HEK293 (cell line): Measurements from ENCODE around the gene PDGFA.
A peak's percentile ranks its signal among the peaks of the same experiment; 100 is the strongest.

Experiments used
- CTCF ChIA-PET: fragments of 350-600 bp; formaldehyde crosslinking; extraction: SDS; loops from one replicate; lab custom pipeline; 2021; ENCODE audit warnings: antibody characterized with exemption; lab: Yijun Ruan, JAX
- POLR2A ChIA-PET: fragments of 300-600 bp; formaldehyde crosslinking; extraction: SDS; loops from one replicate; lab custom pipeline; 2020; ENCODE audit warnings: antibody characterized with exemption, inconsistent platforms; lab: Yijun Ruan, JAX
- H3K27ac ChIP-seq: fragments of 200-500 bp; sonication (Bioruptor generic); 2 replicates; pipeline ENCODE4 v1.5.1; 2014; ENCODE audit warnings: low read depth, low read length, control low read depth, inconsistent platforms; ENCODE audit errors: extremely low read depth
- H3K36me3 ChIP-seq, 2 experiments: fragments of 200-500 bp in 1 of 2; sonication (Bioruptor generic) in 1 of 2; 1 replicate in 1 of 2; 2 replicates in 1 of 2; pipeline ENCODE4 v1.5.1; 2014 to 2017; ENCODE audit warnings: inconsistent platforms in 2 of 2, low read length in 2 of 2; ENCODE audit not compliant: control insufficient read depth in 2 of 2, insufficient read depth in 1 of 2
- H3K4me1 ChIP-seq: fragments of 200-500 bp; sonication (Bioruptor generic); 2 replicates; pipeline ENCODE4 v1.5.1; 2014; ENCODE audit warnings: mild to moderate bottlenecking, low read length, inconsistent platforms; ENCODE audit not compliant: control insufficient read depth, insufficient read depth
- H3K4me3 ChIP-seq: 2 replicates; pipeline ENCODE4 v1.5.1; 2011; ENCODE audit warnings: low read depth, mild to moderate bottlenecking, control low read depth, low read length, moderate library complexity
- H3K9me3 ChIP-seq: fragments of 200-500 bp; sonication (Bioruptor generic); 2 replicates; pipeline ENCODE4 v1.5.1; 2014; ENCODE audit warnings: low read depth, low read length, inconsistent platforms; ENCODE audit not compliant: control insufficient read depth, insufficient read depth
- AEBP2 ChIP-seq: fragments of 450-650 bp; formaldehyde crosslinking; IDR thresholded peaks from 2 replicates; pipeline ENCODE4 v1.5.1; 2016; ENCODE audit warnings: missing biosample characterization, missing genetic modification characterization, borderline replicate concordance
- EGR2 ChIP-seq: fragments of 450-650 bp; formaldehyde crosslinking; IDR thresholded peaks from 2 replicates; pipeline ENCODE4 v1.5.1; 2016; ENCODE audit warnings: low read depth, missing biosample characterization, missing genetic modification characterization
- GLIS1 ChIP-seq: fragments of 450-650 bp; formaldehyde crosslinking; IDR thresholded peaks from 2 replicates; pipeline ENCODE4 v1.5.1; 2016; ENCODE audit warnings: missing biosample characterization, missing genetic modification characterization
- HOXD13 ChIP-seq: sonication (generic); formaldehyde crosslinking; IDR thresholded peaks from 2 replicates; pipeline ENCODE4 v1.8.0; 2022; ENCODE audit warnings: missing genetic modification reagents, borderline replicate concordance
- IKZF3 ChIP-seq: fragments of 450-650 bp; IDR thresholded peaks from 2 replicates; pipeline ENCODE4 v1.5.0; 2018; ENCODE audit warnings: missing biosample characterization, mild to moderate bottlenecking, missing genetic modification characterization, moderate library complexity
- KLF1 ChIP-seq: fragments of 450-650 bp; formaldehyde crosslinking; IDR thresholded peaks from 2 replicates; pipeline ENCODE4 v1.5.1; 2016; ENCODE audit warnings: missing biosample characterization, missing genetic modification characterization
- KLF9 ChIP-seq: fragments of 450-650 bp; formaldehyde crosslinking; IDR thresholded peaks from 2 replicates; pipeline ENCODE4 v1.5.1; 2016; ENCODE audit warnings: missing biosample characterization, missing genetic modification characterization, low read depth
- PBX3 ChIP-seq: sonication (generic); formaldehyde crosslinking; IDR thresholded peaks from 2 replicates; pipeline ENCODE4 v1.8.1; 2022; ENCODE audit warnings: mild to moderate bottlenecking, moderate library complexity, missing genetic modification reagents
- SP7 ChIP-seq: fragments of 450-650 bp; formaldehyde crosslinking; IDR thresholded peaks from 2 replicates; pipeline ENCODE4 v1.5.1; 2016; ENCODE audit warnings: missing biosample characterization, missing genetic modification characterization
- ZBTB1 ChIP-seq: fragments of 450-650 bp; formaldehyde crosslinking; IDR thresholded peaks from 2 replicates; pipeline ENCODE4 v1.5.1; 2016; ENCODE audit warnings: missing biosample characterization, missing genetic modification characterization
- ZBTB17 ChIP-seq: fragments of 450-650 bp; formaldehyde crosslinking; IDR thresholded peaks from 2 replicates; pipeline ENCODE4 v1.5.1; 2016; ENCODE audit warnings: missing biosample characterization, missing genetic modification characterization
- ZBTB48 ChIP-seq: fragments of 450-650 bp; formaldehyde crosslinking; IDR thresholded peaks from 2 replicates; pipeline ENCODE4 v1.5.1; 2016; ENCODE audit warnings: missing biosample characterization, missing genetic modification characterization
- ZFHX2 ChIP-seq: fragments of 450-650 bp; formaldehyde crosslinking; conservative IDR thresholded peaks from 2 replicates; pipeline ENCODE4 v1.5.1; 2016; ENCODE audit warnings: missing biosample characterization, missing genetic modification characterization
- ZIC2 ChIP-seq: fragments of 450-650 bp; formaldehyde crosslinking; IDR thresholded peaks from 2 replicates; pipeline ENCODE4 v1.5.1; 2016; ENCODE audit warnings: missing biosample characterization, missing genetic modification characterization
- ZNF10 ChIP-seq: fragments of 450-650 bp; formaldehyde crosslinking; IDR thresholded peaks from 2 replicates; pipeline ENCODE4 v1.5.1; 2017; ENCODE audit warnings: missing biosample characterization, missing genetic modification characterization
- ZNF121 ChIP-seq: fragments of 450-650 bp; formaldehyde crosslinking; IDR thresholded peaks from 2 replicates; pipeline ENCODE4 v1.5.1; 2016; ENCODE audit warnings: missing biosample characterization, missing genetic modification characterization
- ZNF239 ChIP-seq: fragments of 450-650 bp; formaldehyde crosslinking; IDR thresholded peaks from 2 replicates; pipeline ENCODE4 v1.5.1; 2016; ENCODE audit warnings: missing biosample characterization, missing genetic modification characterization
- ZNF394 ChIP-seq: fragments of 450-650 bp; formaldehyde crosslinking; IDR thresholded peaks from 2 replicates; pipeline ENCODE4 v1.5.1; 2016; ENCODE audit warnings: missing biosample characterization, missing genetic modification characterization, mild to moderate bottlenecking, moderate library complexity, borderline replicate concordance
- ZNF544 ChIP-seq: fragments of 450-650 bp; formaldehyde crosslinking; IDR thresholded peaks from 2 replicates; pipeline ENCODE4 v1.5.0; 2017; ENCODE audit warnings: missing biosample characterization, missing genetic modification characterization
- TF ChIP-seq, protein P1 (sequence below): fragments of 450-650 bp; formaldehyde crosslinking; IDR thresholded peaks from 2 replicates; pipeline ENCODE4 v1.5.1; 2016; ENCODE audit warnings: missing biosample characterization, missing genetic modification characterization

The PDGFA gene

GRCh38 chr7:538764-539685, 19.4 kb upstream of the PDGFA start:
- CTCF ChIA-PET, result no interaction called here
- POLR2A ChIA-PET, result interaction anchor here (0.7 to 1.3 kb wide), 5 partner anchors 9 to 20 kb away, joined by 3 to 5 read pairs (median 3); no protein-coding TSS in a partner anchor
- Histone ChIP-seq H3K36me3 (no peaks in the 10 kb centered on the region), H3K9me3 (no peaks in the 10 kb centered on the region), H3K4me1 (no peaks in the 10 kb centered on the region), H3K4me3 (no peak overlapping the region), H3K27ac (no peak overlapping the region)
- TF ChIP-seq ZNF239 (no peak), ZIC2 (peak; percentile 67), ZBTB17 (tag by site-specific recombination) (no peak), ZNF394 (tag by site-specific recombination) (no peak), ZNF544 (tag by site-specific recombination) (no peak), ZNF121 (no peak), GLIS1 (peak; percentile 8), AEBP2 (tag by site-specific recombination) (no peak), PBX3 (CRISPR knock-in tag) (no peak), ZBTB48 (peak; percentile 77; the same call in 1 of the 2 replicates), ZNF10 (tag by site-specific recombination) (no peak)
- TF ChIP-seq, protein P1, sequence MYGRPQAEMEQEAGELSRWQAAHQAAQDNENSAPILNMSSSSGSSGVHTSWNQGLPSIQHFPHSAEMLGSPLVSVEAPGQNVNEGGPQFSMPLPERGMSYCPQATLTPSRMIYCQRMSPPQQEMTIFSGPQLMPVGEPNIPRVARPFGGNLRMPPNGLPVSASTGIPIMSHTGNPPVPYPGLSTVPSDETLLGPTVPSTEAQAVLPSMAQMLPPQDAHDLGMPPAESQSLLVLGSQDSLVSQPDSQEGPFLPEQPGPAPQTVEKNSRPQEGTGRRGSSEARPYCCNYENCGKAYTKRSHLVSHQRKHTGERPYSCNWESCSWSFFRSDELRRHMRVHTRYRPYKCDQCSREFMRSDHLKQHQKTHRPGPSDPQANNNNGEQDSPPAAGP (tag by site-specific recombination), result 0 out of 2 replicates have a peak, but pooled peaks have one; percentile 15

DNA sequence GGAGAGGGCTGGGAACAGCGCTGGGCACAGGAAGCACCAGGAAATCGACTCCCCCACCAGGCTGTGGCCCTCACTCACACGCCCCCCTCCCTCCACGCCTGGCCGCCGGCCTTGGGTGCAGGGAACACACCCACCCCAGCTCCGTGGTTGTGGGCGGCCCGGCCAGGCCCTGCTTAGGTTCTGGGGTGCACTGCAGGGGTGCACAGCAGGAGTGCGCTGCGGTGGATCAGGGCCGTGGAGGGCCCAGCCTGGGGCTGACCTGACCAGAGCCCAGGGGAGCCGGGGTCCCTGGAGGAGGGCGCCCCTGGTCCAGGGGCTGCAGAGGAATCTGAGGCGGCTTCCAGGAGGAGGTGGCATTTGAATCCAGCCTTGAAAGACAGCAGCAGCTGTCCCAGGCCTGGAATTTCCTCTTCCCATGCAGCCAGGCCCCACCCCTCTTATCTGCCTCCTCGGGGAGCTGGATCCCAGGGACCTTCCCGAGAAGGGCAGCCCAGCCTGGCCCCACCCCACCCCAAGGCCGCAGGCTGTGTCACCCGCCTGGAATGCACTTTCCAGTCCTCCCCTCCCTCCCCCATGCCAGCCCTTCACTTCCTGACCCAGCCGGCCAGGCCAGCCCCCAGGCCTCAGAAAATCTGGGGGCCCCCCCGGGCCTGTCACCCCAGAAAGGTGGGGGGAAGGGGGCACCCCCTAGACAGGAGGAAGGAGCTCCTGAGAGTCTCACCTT, 18.4 kb upstream of the PDGFA start:
- Histone ChIP-seq H3K9me3 (no peaks in the 10 kb centered on the region), H3K4me3 (no peak overlapping the region), H3K36me3 (no peaks in the 10 kb centered on the region), H3K27ac (no peak overlapping the region), H3K4me1 (no peaks in the 10 kb centered on the region)
- TF ChIP-seq KLF9 (tag by site-specific recombination), result peak; percentile 40; the same call in 1 of the 2 replicates
- TF ChIP-seq GLIS1, result peak; percentile 73
- TF ChIP-seq, protein P1 (tag by site-specific recombination), result peak; percentile 74; the same call in 1 of the 2 replicates
- TF ChIP-seq HOXD13 (CRISPR knock-in tag), result no peak
- peak; percentile 26; the same call in 1 of the 2 replicates for TF ChIP-seq SP7 (tag by site-specific recombination)
- TF ChIP-seq ZFHX2 (tag by site-specific recombination), result peak; percentile 73
- 0 out of 2 replicates have a peak, but pooled peaks have one; percentile 40 for TF ChIP-seq EGR2
- TF ChIP-seq IKZF3, result no peak
- peak; percentile 98 for TF ChIP-seq KLF1 (tag by site-specific recombination)
- TF ChIP-seq ZBTB1 (tag by site-specific recombination), result no peak
- peak; percentile 78 for TF ChIP-seq ZIC2
- ChIA-PET CTCF (no interaction called here), POLR2A (interaction anchor here (0.7 to 1.3 kb wide), 5 partner anchors 8 to 19 kb away, joined by 3 to 5 read pairs (median 3); no protein-coding TSS in a partner anchor)
